HCT116 (cell line): ENCODE results near the gene MACROD1. TPM values are rescaled to one million over a fixed set of nuclear protein-coding genes. Genes with fewer than 3 reads are reported as not detected.

ENCODE experiments used
- ATAC-seq: fragments of 200-7000 bp; cut with Tn5 transposase; 2 replicates; pipeline ENCODE4 v1.9.1; 2020; ENCODE audit warnings: mild to moderate bottlenecking, moderate library complexity
- BruUV-seq: library from RNA; stranded (reverse); fragments of 400-500 nt; replicated peaks from 2 replicates; lab custom pipeline; 2021; lab: Mats Ljungman, UMichigan
- CTCF ChIA-PET: fragments of 300-600 bp; sonication (Branson Sonifier 250); formaldehyde crosslinking; loops from one replicate; lab custom pipeline; 2021; ENCODE audit warnings: antibody characterized with exemption; lab: Charles Lee
- POLR2A ChIA-PET: fragments of 300-600, 350-600 bp; sonication (Branson Sonifier 250); formaldehyde crosslinking; loops from one replicate; lab custom pipeline; 2021; ENCODE audit warnings: antibody characterized with exemption; lab: Charles Lee
- RAD21 ChIA-PET, 2 experiments: fragments of 300-600 bp; sonication (Branson Sonifier 250); formaldehyde crosslinking; loops; one replicate each; lab custom pipeline; 2023; ENCODE audit warnings: low total read pairs in 2 of 2; ENCODE audit not compliant: uncharacterized antibody in 2 of 2, unreplicated experiment in 2 of 2, low non-redundant PET in 1 of 2; lab: Charles Lee
- DNase-seq: peaks from one replicate; pipeline ENCODE4 v3.0.0-alpha.2; 2010; ENCODE audit warnings: low read depth, low spot score
- H2AFZ ChIP-seq: fragments of 200-600 bp; shearing (Covaris generic), sonication (generic); 2 replicates; pipeline ENCODE4 v1.6.1; 2017; ENCODE audit warnings: low read depth, mixed run types, mixed read lengths, antibody characterized with exemption, low read length; ENCODE audit not compliant: poor library complexity, severe bottlenecking
- H3K27ac ChIP-seq: 2 replicates; pipeline ENCODE4 v1.5.1; 2012; ENCODE audit warnings: low read depth, low read length
- H3K27me3 ChIP-seq: fragments of 200-600 bp; sonication (generic); 2 replicates; pipeline ENCODE4 v1.6.1; 2016; ENCODE audit warnings: mixed run types, low read length, mixed read lengths; ENCODE audit not compliant: insufficient read depth
- H3K36me3 ChIP-seq, 2 experiments: fragments of 200-500 bp in 1 of 2; fragments of 200-600 bp in 1 of 2; sonication (Bioruptor generic) in 1 of 2; sonication (generic) in 1 of 2; 2 replicates each; pipeline versions ENCODE4 v1.5.1 to v1.6.1; 2014 to 2016; ENCODE audit warnings: low read length in 2 of 2, inconsistent platforms in 1 of 2, mixed read lengths in 1 of 2, mixed run types in 1 of 2; ENCODE audit not compliant: insufficient read depth in 2 of 2, control insufficient read depth in 1 of 2
- H3K4me1 ChIP-seq, 2 experiments: fragments of 200-600 bp in 1 of 2; sonication (generic) in 1 of 2; 2 replicates each; pipeline versions ENCODE4 v1.5.1 to v1.6.1; 2012 to 2017; ENCODE audit warnings: low read length in 2 of 2, inconsistent platforms in 1 of 2, mild to moderate bottlenecking in 1 of 2, mixed read lengths in 1 of 2, mixed run types in 1 of 2, moderate library complexity in 1 of 2; ENCODE audit not compliant: insufficient read depth in 2 of 2, control insufficient read depth in 1 of 2
- H3K4me2 ChIP-seq: fragments of 200-600 bp; sonication (generic); 2 replicates; pipeline ENCODE4 v1.6.1; 2017; ENCODE audit warnings: mixed run types, low read length, mixed read lengths
- H3K4me3 ChIP-seq, 2 experiments: fragments of 200-600 bp in 1 of 2; sonication (generic) in 1 of 2; replicated peaks in 1 of 2; 2 replicates each; pipeline ENCODE4 v1.5.1; 2011 to 2016; ENCODE audit warnings: low read length in 2 of 2, control low read depth in 1 of 2, low read depth in 1 of 2, mild to moderate bottlenecking in 1 of 2, mixed read lengths in 1 of 2, mixed run types in 1 of 2
- H3K79me2 ChIP-seq: fragments of 200-600 bp; sonication (generic); 2 replicates; pipeline ENCODE4 v1.6.1; 2017; ENCODE audit warnings: mild to moderate bottlenecking, mixed run types, low read length, moderate library complexity, mixed read lengths; ENCODE audit not compliant: insufficient read depth
- H3K9ac ChIP-seq: fragments of 200-600 bp; sonication (generic); 2 replicates; pipeline ENCODE4 v1.6.1; 2016; ENCODE audit warnings: low read length, mixed read lengths
- H3K9me2 ChIP-seq: fragments of 200-600 bp; sonication (generic), shearing (Covaris generic); 2 replicates; pipeline ENCODE4 v1.6.1; 2017; ENCODE audit warnings: mixed run types, mild to moderate bottlenecking, moderate library complexity; ENCODE audit not compliant: insufficient read depth
- H3K9me3 ChIP-seq, 2 experiments: fragments of 200-500 bp in 1 of 2; fragments of 200-600 bp in 1 of 2; sonication (Bioruptor generic) in 1 of 2; sonication (generic) in 1 of 2; 2 replicates each; pipeline ENCODE4 v1.6.1; 2014 to 2017; ENCODE audit warnings: low read length in 2 of 2, mixed read lengths in 2 of 2, inconsistent platforms in 1 of 2, low read depth in 1 of 2, mild to moderate bottlenecking in 1 of 2, mixed run types in 1 of 2, moderate library complexity in 1 of 2; ENCODE audit not compliant: control insufficient read depth in 1 of 2, insufficient read depth in 1 of 2
- H4K20me1 ChIP-seq: fragments of 200-600 bp; sonication (generic), shearing (Covaris generic); 2 replicates; pipeline ENCODE4 v1.6.1; 2017; ENCODE audit warnings: mixed run types, mild to moderate bottlenecking, moderate library complexity; ENCODE audit not compliant: insufficient read depth
- ATF3 ChIP-seq: IDR thresholded peaks from 2 replicates; pipeline ENCODE4 v1.6.1; 2012
- CEBPB ChIP-seq: IDR thresholded peaks from 2 replicates; pipeline ENCODE4 v1.6.1; 2012; ENCODE audit warnings: low read depth
- CTCF ChIP-seq, 3 experiments: fragments of 200-600 bp in 1 of 3; sonication (generic) in 1 of 3; IDR thresholded peaks in 2 of 3; conservative IDR thresholded peaks in 1 of 3; 2 replicates each; pipeline ENCODE4 v1.5.1; 2012 to 2017; ENCODE audit warnings: low read depth in 2 of 3, low read length in 2 of 3, antibody characterized with exemption in 1 of 3, borderline replicate concordance in 1 of 3, control low read depth in 1 of 3, mild to moderate bottlenecking in 1 of 3, mixed read lengths in 1 of 3, mixed run types in 1 of 3, moderate library complexity in 1 of 3; ENCODE audit not compliant: insufficient read depth in 1 of 3
- EGR1 ChIP-seq: IDR thresholded peaks from 2 replicates; pipeline ENCODE4 v1.6.1; 2012; ENCODE audit warnings: low read depth
- EZH2phosphoT487 ChIP-seq: fragments of 200-600 bp; IDR thresholded peaks from 2 replicates; pipeline ENCODE4 v1.6.1; 2018; ENCODE audit warnings: antibody characterized with exemption, borderline replicate concordance
- MAX ChIP-seq: IDR thresholded peaks from 2 replicates; pipeline ENCODE4 v1.6.1; 2012
- POLR2AphosphoS5 ChIP-seq: IDR thresholded peaks from 2 replicates; pipeline ENCODE4 v1.6.1; 2011; ENCODE audit warnings: mild to moderate bottlenecking, low read depth, low read length, moderate library complexity
- RAD21 ChIP-seq: IDR thresholded peaks from 2 replicates; pipeline ENCODE4 v1.6.1; 2012; ENCODE audit warnings: low read depth, mild to moderate bottlenecking
- SIN3A ChIP-seq: IDR thresholded peaks from 2 replicates; pipeline ENCODE4 v1.6.1; 2012; ENCODE audit warnings: low read depth
- SRF ChIP-seq: IDR thresholded peaks from 2 replicates; pipeline ENCODE4 v1.6.1; 2012; ENCODE audit warnings: low read depth
- TCF7L2 ChIP-seq: IDR thresholded peaks from 2 replicates; pipeline ENCODE4 v1.7.0; 2011; ENCODE audit warnings: borderline replicate concordance, inconsistent platforms; ENCODE audit not compliant: insufficient read depth, insufficient read length; ENCODE audit errors: extremely low read depth
- YY1 ChIP-seq: IDR thresholded peaks from 2 replicates; pipeline ENCODE4 v1.6.1; 2011; ENCODE audit warnings: low read length, low read depth, moderate library complexity, mild to moderate bottlenecking; ENCODE audit not compliant: insufficient replicate concordance; ENCODE audit errors: extremely low read depth
- ZFX ChIP-seq: fragments of 450-650 bp; IDR thresholded peaks from 2 replicates; pipeline ENCODE4 v1.6.1; 2017
- ZNF274 ChIP-seq: fragments of 200-500 bp; sonication (Bioruptor generic); IDR thresholded peaks from 2 replicates; pipeline ENCODE4 v1.6.1; 2014; ENCODE audit warnings: mild to moderate bottlenecking, low read depth, low read length, inconsistent platforms
- intact Hi-C: fragments of 100-400 bp; cut with micrococcal nuclease; formaldehyde crosslinking; loops from 2 replicates; pipeline ENCODE4 v1.10.0; 2022
- total RNA-seq: library from RNA; stranded (reverse); gene quantifications from one replicate; pipeline ENCODE4 v1.2.1, GENCODE V29; 2021; ENCODE audit not compliant: unreplicated experiment

MACROD1 gene
- total RNA-seq, 1 experiment from 2014 or later: 61.1 TPM

- H3K9ac ChIP-seq: no peak overlapping the region
- intact Hi-C loops: no loop called here
- no TSS peak for BruUV-seq
- ChIA-PET CTCF (interaction anchor here (1.6 kb wide), 1 partner anchor 9 kb away, joined by 3 read pairs; no protein-coding TSS in a partner anchor), POLR2A (interaction anchor here (1.4 kb wide), 1 partner anchor 9 kb away, joined by 3 read pairs; no protein-coding TSS in a partner anchor), RAD21 (no interaction called here)
- no peaks in the 10 kb centered on the region for H4K20me1 ChIP-seq
- H3K27me3 ChIP-seq: no peaks in the 10 kb centered on the region
- DNase-seq: no peak
- no peak overlapping the region for H3K4me2 ChIP-seq
- H3K9me3 ChIP-seq: no peaks in the 10 kb centered on the region
- ATAC-seq: peak; percentile 35
- TF ChIP-seq CEBPB (no peak), ZFX (no peak), ZNF274 (no peak), RAD21 (no peak), EGR1 (no peak)
- no peaks in the 10 kb centered on the region; the same call in 1 of the 2 replicates for H3K79me2 ChIP-seq
- no peaks in the 10 kb centered on the region for H3K4me1 ChIP-seq
- no peak overlapping the region for H3K4me3 ChIP-seq
- H3K36me3 ChIP-seq: peaks cover 5 to 26% of the 10 kb centered on the region in 2 experiments; a peak in 3 of 4 replicates
- no peaks in the 10 kb centered on the region for H3K9me2 ChIP-seq
- no peak overlapping the region for H3K27ac ChIP-seq
- H2AFZ ChIP-seq: no peak overlapping the region
Observed at GRCh38 chr11:63998558-63999348, 167.2 kb downstream of the MACROD1 start.

- ChIA-PET RAD21 (no interaction called here), POLR2A (no interaction called here), CTCF (no interaction called here)
- Histone ChIP-seq H3K9ac (no peak overlapping the region), H3K79me2 (no peaks in the 10 kb centered on the region; the same call in 1 of the 2 replicates), H3K4me2 (no peak overlapping the region), H3K4me1 (no peaks in the 10 kb centered on the region), H4K20me1 (no peaks in the 10 kb centered on the region), H3K4me3 (no peak overlapping the region), H3K27me3 (no peaks in the 10 kb centered on the region), H2AFZ (no peak overlapping the region), H3K36me3 (peaks cover 5 to 26% of the 10 kb centered on the region in 2 experiments; a peak in 3 of 4 replicates), H3K27ac (peak overlapping the region; percentile 32; the same call in 1 of the 2 replicates), H3K9me3 (no peaks in the 10 kb centered on the region), H3K9me2 (no peaks in the 10 kb centered on the region)
- BruUV-seq: no TSS peak
- no peak for ATAC-seq
- intact Hi-C loops: no loop called here
- DNase-seq: no peak
- TF ChIP-seq MAX (no peak), SRF (no peak), TCF7L2 (no peak), EZH2phosphoT487 (no peak), CTCF (IDR thresholded peaks at IDR 0.05 in 2 of 3, conservative IDR thresholded peaks at IDR 0.05 in 1 of 3; ENCODE audit: borderline replicate concordance in 1 of 3, insufficient read depth in 1 of 3, low read depth in 2 of 3, low read length in 2 of 3) (no peak), POLR2AphosphoS5 (no peak), CEBPB (no peak), EGR1 (no peak), ATF3 (no peak), RAD21 (no peak), YY1 (no peak), SIN3A (no peak)
Observed at GRCh38 chr11:63997801-63998337, 168.0 kb downstream of the MACROD1 start.
